ENCODE measurements around the gene PPHLN1.
"Not testable (repeated sequence)": the region's sequence is repeated elsewhere in the genome, so short reads cannot be mapped to it uniquely, and the experiment has no call there.

PPHLN1 gene

DNA sequence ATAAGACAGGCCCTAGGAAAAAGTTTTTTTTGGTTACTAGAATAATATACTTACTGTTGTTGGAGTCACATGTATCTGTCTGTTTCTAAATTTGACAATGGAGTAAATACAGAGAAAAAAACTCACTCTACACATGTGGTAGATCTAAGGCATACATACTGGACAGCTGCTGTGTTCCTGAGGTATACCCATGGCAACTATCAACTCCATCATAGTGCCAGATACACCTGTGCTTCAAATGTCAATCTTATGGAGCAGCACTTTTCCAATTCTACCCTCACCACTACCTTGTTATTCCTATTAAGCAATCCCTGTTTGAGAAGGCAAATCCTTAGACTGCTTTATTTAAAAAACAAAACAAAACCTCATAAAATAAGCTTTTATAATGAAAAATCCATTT is 3.4 kb upstream of the PPHLN1 start:
- DNase-seq (ENCODE audit: low spot score), result no peak

DNA sequence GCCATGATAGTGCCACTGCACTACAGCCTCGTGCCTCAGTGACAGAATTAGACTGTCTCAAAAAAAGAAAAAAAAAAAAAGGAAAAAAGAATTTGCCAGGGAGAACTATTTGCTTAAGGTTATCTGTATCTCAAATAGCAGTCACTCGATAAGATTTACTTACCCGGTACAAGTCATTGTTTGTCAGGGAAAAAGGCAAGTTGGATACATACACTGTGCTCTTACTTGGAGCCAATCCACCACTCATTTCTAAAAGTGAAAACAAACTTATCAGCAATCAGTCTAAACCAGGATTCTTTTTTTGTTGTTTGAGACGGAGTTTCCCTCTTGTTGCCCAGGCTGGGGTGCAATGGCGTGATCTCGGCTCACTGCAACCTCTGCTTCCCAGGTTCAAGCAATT is 2.1 kb upstream of the PPHLN1 start:
- no peak for DNase-seq (ENCODE audit: low spot score)

DNA sequence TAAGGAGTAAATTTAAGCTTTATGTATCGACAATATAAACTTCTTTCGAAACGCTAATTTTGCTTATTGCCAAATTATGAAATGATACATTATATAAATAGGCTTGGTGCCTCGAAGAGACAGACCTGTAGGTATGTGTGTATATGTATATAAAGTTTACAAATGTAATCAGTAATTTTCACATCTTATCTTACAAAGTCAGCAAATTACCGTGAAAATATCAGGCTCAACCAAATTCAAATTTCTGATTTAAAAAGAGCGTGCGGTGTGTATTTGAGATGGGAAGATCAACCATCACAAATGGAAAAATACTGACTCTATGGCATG is 678 bp upstream of the PPHLN1 start:
- no peak for DNase-seq (ENCODE audit: low spot score)

DNA sequence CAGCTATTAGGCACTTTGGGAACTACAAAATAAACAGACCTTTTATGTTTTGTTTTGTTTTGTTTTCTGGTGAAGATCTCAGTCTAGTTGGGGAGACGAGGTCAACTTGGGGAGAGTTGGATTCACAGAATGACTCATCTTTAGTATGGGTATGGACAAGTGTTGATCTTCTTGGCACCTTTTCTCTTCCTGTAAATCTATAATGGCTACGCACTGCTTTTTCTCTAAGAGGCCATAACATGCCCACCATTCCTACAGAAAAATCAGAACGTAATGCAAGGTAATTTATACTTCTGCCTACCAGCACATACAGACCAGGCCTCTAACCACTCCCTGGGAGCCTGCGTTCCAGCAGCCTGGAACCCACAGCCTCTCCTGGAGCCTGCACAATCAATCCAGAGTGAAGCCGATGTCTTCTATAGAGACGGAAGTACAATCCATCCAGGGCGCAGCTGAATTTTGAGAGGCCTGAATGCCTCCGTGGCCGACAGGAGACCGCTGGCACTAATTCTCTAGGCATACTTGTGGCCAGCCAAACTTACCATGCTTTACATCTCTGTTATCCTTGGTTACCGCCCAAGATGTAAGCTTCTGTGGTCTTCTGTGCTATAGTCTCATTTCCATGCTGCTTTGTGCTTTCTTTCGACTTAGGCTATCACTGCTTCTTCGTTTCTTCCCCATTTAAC is 717 bp downstream of the PPHLN1 start:
- DNase-seq (ENCODE audit: low spot score), result peak; percentile 8

DNA sequence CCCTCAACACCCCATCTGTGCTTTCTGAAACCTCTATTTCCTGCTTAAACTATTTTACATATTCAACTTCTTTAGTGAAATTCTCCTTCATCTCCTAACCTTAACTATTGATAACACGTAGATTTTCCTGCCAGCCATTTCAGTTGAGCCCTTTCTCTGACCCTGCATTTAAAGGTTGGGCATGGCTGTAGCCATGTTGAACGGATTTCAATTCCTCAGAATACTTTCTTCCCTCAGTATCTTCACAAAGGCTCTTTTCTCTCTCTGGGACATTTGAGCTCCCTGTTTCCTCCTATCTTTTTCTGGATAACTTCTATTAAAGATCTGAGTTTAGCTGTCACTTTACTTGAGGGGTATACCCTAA is 1.2 kb downstream of the PPHLN1 start:
- DNase-seq (ENCODE audit: low spot score), result no peak

DNA sequence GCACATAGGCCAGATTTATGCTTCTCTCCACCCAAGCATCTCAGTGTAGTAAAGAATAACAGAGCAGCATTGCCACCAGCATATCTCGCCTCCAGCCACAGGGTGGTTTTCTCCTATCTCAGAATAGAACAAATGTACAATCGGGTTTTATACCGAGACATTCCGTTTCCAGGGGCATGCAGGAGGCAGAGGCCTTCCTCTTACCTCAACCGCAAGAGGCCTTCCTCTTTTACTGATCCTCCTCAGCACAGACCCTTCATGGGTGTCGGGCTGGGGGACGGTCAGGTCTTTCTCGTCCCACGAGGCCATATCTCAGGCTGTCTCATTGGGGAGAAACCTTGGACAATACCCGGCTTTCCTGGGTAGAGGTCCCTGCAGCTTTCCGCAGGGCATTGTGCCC is 4.1 kb downstream of the PPHLN1 start:
- not testable (repeated sequence) for DNase-seq (ENCODE audit: low spot score)

DNA sequence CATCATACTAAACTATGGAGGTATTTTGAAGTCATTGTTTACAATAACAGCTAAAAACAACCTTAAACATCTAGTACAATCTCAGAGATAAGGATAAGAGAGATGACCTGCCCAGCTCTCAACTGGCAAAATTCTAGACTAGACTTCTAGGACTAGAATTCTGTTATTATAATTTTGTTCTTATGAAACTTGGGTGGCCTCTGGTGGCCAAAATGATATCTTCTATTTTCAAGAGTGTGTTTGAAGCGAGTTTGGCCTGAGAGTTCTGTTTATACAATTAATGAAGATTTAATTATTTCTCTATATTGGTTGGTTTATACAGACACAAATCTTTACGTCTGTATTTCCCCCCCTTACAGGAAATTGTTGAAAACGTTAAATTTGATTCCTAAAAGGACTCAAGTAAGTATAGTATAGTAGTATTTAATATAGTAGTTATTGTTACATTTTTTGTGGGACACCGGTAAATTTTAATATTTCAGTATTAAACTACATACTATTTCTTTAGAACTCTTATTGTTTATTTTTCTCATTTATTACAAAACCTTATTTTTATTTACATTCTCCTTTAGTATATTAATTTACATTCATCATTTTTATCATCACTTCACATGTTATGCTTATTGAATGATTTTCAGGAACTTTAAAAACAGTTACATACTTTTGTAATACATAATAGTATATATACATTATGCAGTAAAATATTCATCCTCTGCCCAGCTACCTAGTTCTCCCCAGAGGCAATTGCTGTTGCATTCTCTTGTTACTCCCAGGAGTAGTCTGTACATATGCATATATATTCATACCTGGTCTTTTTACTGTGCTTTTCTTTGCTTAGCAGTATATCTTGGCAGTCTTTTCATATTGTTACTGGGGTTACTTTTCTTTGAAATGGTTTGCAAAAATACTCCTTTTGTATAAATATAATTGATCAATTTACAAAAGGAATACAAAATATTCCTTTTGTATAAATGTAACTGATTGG is 6.6 kb downstream of the PPHLN1 start:
- DNase-seq (ENCODE audit: low spot score), result peak; percentile 51

DNA sequence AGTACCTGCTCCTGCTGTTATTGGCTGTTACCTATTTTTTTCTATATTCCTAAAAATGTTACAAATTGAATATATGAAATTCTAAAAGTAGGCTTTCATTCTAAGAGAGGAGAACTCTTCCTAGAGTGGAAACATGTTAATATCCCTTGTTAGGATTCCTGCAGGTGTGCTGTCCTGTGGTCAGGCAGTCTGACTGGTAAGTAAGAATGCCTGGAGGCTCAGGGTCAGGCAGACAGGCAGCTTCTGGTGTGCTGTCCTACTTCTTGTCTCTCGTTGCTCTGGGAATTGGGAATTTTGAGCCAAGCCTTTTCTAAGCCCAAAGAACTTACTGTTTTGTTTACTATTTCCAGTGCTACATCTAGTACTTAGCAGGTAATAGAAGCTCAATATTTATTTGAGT is 10.3 kb downstream of the PPHLN1 start:
- DNase-seq (ENCODE audit: low spot score), result no peak

DNA sequence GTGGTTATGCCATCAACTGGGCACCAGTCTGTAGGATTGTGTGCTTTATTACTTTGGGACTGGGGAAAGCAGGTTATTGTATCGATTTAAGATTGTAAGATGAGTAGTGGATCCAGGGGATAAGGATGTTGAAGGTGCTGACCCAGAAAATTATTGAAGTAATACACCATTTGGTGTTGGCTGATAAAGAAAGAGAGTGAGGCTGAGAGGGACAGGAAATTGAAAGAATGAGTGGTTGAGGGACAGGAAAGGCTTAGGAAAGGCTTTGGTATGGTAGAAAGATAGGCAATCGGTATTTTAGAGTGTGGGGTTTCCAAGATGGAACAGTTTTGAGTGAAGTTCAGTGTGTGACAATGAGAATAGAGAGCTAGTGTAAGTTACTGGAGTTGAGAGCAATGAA is 12.3 kb downstream of the PPHLN1 start:
- DNase-seq (ENCODE audit: low spot score), result no peak

DNA sequence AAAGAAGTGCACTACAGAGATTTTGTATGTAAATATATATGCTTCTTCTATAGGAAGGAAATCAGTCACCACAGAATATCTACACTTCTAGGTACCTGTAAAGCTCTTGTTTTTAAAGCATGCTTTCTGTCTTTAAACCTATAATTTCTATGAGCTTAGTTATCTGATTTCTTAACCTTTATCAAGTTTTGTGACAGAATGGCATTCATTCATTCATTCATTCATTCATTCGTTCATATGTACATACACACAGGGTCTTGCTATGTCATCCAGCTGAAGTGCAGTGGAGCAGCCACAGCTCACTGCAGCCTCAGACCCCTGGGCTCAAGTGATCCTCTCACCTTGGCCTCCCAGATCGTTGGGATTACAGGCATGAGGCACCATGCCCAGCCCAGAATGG is 16.1 kb downstream of the PPHLN1 start:
- DNase-seq (ENCODE audit: low spot score), result no peak

DNA sequence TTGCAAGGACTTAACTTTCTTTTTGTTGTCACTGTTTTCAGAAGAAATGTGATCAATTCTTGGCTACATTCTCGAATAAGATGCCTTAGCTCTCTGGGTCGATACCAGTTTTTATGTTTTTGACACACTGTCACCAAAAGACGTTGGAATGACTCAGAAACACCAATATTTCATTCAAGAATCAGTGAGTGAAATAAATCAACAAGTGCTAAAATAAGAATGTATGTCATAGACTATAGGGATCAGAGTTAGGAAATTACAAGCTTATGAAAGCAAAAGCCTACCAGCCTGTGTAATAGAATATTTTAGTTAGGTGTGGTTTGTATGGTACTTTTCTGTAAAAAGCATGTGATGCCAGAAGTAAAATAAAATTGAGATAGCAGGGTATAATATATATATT is 17.8 kb downstream of the PPHLN1 start:
- DNase-seq (ENCODE audit: low spot score), result no peak

DNA sequence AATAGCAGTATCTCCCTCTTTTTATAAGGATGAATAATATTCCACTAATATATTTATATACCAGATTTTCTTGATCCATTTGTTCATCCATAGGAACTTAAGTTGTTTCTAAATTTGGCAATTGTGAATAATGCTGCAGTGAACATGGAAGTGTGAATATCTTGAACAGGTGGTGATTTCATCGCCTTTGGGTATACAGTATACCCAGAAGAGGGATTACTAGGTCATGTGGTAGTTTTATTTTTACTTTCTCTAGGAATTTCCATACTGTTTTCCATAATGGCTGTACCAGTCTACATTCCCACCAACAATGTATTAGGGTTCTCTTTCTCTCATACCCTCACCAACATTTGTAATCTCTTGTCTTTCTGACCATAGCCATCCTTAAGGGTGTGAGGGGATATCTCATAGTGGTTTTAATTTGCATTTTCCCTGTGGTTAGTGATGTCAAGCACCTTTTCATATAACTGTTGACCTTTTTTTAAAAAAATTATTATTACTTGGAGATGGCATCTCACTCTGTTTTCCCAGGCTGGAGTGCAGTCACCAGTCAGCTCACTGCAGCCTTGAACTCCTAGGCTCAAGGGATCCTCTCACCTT is 20.5 kb downstream of the PPHLN1 start:
- no peak for DNase-seq (ENCODE audit: low spot score)

DNA sequence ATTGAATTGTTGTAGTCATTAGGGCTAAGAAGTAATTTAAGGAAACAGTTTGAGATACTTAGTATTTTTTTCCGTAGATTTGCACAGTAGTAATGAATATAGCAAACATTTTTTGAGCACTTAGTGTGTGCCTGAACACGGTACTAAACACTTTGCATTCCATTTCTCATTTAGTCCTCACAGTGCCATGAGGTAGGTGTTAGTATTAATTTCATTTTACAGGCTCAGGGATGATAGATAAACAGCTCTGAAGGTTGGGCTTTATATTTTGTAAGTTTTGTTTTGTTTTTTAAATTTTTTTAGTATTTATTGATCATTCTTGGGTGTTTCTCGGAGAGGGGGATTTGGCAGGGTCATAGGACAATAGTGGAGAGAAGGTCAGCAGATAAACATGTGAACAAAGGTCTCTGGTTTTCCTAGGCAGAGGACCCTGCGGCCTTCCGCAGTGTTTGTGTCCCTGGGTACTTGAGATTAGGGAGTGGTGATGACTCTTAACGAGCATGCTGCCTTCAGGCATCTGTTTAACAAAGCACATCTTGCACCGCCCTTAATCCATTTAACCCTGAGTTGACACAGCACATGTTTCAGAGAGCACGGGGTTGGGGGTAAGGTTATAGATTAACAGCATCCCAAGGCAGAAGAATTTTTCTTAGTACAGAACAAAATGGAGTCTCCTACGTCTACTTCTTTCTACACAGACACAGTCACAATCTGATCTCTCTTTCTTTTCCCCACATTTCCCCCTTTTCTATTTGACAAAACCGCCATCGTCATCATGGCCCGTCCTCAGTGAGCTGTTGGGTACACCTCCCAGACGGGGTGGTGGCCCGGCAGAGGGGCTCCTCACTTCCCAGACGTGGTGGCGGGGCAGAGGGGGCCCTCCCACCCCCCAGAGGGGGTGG is 23.4 kb downstream of the PPHLN1 start:
- DNase-seq (ENCODE audit: low spot score), result not testable (repeated sequence)

DNA sequence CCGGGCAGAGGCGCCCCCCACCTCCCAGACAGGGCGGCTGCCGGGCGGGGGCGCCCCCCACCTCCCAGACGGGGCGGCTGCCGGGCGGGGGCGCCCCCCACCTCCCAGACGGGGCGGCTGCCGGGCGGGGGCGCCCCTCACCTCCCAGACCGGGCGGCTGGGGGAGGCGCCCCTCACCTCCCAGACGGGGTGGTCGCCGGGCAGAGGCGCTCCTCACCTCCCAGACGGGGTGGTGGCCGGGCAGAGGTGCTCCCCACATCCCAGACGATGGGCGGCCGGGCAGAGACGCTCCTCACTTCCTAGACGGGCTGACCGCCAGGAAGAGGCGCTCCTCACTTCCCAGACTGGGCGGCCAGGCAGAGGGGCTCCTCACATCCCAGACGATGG is 24.0 kb downstream of the PPHLN1 start:
- DNase-seq (ENCODE audit: low spot score), result not testable (repeated sequence)

DNA sequence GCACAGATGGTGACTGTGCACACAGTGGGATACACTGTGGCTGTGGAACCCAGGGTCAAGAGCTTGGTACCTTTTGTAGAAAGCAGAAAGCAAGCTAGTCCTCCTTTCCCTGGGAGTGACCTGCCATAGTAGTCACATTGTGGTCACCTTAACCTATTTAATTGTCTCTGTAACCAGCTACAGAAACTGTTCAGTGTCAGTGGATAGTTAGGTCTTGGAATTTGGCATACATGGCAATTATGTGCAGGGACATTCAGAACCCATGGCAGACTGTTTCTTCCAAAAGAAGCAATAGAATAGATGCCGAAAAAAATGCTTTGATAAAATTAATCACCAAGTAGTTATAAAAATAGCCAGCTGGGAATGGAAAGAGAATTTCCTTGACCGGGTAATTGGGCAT is 30.4 kb downstream of the PPHLN1 start:
- DNase-seq (ENCODE audit: low spot score), result no peak

DNA sequence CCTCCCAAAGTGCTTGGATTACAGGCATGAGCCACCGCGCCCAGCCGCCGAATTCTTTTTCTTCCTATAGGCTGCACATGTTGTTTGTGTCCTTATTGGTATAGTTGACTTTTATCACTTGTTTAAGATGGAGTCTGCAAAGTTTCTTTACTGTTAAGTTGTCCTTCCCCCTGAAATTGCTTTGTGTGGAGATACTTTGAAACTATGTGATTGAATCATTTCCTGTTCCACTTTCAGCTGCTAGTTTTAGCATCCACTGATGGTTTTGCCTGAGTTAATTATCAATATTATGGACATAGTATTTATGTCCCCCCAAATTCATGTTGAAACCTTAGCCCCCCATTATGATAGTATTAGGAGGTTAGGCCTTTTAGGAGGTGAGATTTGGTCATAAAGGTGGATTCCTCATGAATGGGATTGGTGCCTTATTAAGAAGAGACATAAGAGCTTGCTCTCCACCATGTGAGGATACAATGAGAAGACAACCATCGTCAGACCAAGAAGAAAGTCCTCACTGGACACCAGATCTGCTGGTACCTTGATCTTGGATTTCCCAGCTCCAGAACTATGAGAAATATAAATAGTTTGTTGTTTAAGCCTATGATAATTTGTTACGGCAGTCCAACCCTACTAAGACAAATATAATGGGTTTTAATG is 34.9 kb downstream of the PPHLN1 start:
- no peak for DNase-seq (ENCODE audit: low spot score)

DNA sequence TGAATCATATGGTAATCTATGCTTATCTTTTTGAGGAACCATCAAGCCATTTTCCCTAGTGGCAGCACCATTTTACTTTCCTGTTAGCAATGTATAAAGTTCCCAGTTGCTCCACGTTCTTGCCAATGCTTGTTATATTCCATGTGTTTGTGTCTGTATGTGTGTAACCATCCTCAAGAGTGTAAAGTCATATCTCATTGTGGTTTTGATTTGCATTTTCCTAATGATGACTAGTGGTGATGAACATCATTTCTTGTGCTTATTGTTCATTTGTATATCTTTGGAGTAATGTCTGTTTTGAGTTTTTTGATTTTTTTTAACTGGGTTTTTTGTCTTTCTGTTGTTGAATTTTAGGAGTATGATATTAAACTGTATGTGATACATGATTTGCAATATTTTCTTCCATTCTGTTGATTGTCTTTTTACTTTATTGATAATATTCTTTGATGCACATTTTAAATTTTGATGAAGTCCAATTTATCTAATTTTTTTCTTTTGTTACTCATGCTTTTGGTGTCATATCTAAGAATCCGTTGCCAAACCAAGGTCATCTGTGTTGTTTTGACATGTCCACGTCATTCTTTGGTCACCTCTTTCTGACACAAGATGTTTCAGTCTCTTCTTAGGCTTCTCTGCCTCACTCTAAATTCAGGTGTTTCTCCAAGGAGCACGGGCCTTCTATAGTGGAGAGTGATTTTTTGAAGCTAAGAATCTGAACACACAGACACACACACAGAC is 36.1 kb downstream of the PPHLN1 start:
- DNase-seq (ENCODE audit: low spot score), result no peak

DNA sequence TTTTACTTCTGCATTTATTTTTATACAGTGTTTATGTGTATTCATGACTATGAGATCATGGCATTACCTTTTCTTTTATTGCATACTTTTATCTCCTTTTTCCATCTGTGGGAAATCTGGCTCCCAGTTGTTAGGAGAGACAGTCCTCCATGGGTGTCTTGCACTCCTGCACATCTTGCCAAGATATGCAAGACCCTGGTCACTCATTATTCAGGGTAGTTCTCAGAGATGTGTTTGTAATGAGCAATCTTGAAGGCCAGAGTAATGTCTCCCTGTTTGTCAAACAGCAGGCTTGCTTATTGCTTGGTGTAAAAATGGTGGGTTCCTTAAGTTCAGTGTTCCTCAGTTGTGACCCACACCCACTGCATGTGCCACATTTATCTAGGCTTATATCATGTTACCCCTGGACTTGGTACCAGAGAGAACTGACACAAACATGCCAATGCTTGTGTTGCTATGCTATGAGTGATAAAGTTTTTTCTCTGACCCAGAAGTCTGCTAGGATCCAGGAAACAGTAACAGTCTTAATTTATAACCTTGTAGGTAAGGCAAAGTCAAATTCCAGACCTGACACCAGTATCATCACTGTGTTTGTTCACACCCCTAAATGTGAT is 36.8 kb downstream of the PPHLN1 start:
- DNase-seq (ENCODE audit: low spot score), result no peak

DNA sequence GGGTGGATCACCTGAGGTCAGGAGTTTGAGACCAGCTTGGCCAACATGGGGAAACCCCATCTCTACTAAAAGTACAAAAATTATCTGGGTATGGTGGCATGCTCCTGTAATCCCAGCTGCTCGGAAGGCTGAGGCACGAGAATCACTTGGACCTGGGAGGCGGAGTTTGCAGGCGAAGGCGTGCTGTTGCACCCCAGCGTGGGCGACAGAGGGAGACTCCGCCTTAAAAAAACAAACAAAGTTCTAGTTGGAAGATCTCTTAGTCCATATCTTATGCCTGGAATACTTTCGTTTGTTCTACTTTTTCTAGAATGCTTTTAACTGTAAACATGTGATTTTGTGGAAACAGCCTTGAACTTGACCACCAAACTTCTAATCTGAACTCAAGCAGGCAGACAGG is 38.7 kb downstream of the PPHLN1 start:
- no peak for DNase-seq (ENCODE audit: low spot score)

DNA sequence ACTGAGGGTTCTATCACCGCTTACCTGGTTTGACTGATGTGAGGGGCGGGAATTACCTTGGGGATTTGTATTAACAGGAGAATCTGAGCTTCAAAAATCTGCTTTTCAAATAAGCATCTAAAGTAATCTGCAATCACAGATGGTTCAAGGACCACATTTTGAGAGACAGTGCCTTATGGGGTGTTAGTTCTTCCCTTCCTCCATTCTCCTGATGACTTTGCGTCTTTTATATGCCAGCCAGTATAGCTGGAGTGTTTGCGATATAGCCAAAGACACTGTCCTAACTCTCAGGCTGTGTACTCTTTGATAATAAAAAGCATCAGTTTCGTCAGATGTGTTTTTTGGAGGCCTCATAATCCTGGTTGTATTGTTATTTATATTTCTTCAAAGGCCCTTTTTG is 39.5 kb downstream of the PPHLN1 start:
- no peak for DNase-seq (ENCODE audit: low spot score)
